ENCODE measurements around the gene ZNF865.

The ZNF865 gene

GRCh38 chr19:55579766-55580621 is 25.5 kb upstream of the ZNF865 start:
- H3F3A ChIP-seq (ENCODE audit: insufficient read depth, low read length) = no peaks in the 10 kb centered on the region
- peak overlapping the region; percentile 86 for H3K4me2 ChIP-seq (ENCODE audit: low read length)
- H3K79me2 ChIP-seq (ENCODE audit: insufficient read depth, low read length) = no peaks in the 10 kb centered on the region
- peak overlapping the region; percentile 78 for H3K9ac ChIP-seq (ENCODE audit: low read length)
- no peaks in the 10 kb centered on the region; the same call in 1 of the 2 replicates for H3K27me3 ChIP-seq (ENCODE audit: insufficient read depth, low read length)
- H3K4me3 ChIP-seq (ENCODE audit: low read depth, low read length, poor library complexity, severe bottlenecking) = peak overlapping the region; percentile 73
- peaks cover 11% of the 10 kb centered on the region for H3K36me3 ChIP-seq (ENCODE audit: insufficient read depth, low read length)
- no peaks in the 10 kb centered on the region for H3K9me2 ChIP-seq (ENCODE audit: low read depth, low read length)
- H3K9me3 ChIP-seq (ENCODE audit: low read length) = no peaks in the 10 kb centered on the region
- peaks cover 15% of the 10 kb centered on the region for H3K4me1 ChIP-seq (ENCODE audit: insufficient read depth, low read length, severe bottlenecking)
- H4K20me1 ChIP-seq (ENCODE audit: insufficient read depth, low read length) = no peaks in the 10 kb centered on the region
- no peak overlapping the region for H2AFZ ChIP-seq (ENCODE audit: low read length)
- H3K27ac ChIP-seq (ENCODE audit: low read depth, low read length, poor library complexity, severe bottlenecking) = peak overlapping the region; percentile 29
- no peak for TF ChIP-seq CTCF (IDR thresholded peaks at IDR 0.05; ENCODE audit: low read length)
- no peak for TF ChIP-seq EZH2 (IDR thresholded peaks at IDR 0.05; ENCODE audit: borderline replicate concordance, low read length)

- H2AFZ ChIP-seq (ENCODE audit: low read length) = peak within 1 kb of the TSS; percentile 91; the same call in 1 of the 2 replicates
- peaks cover 17% of the 10 kb centered on the region for H3K4me1 ChIP-seq (ENCODE audit: insufficient read depth, low read length, severe bottlenecking)
- TF ChIP-seq EZH2 (IDR thresholded peaks at IDR 0.05; ENCODE audit: borderline replicate concordance, low read length) = no peak
- no peak for TF ChIP-seq CTCF (IDR thresholded peaks at IDR 0.05; ENCODE audit: low read length)
- no peaks in the 10 kb centered on the region for H3K9me2 ChIP-seq (ENCODE audit: low read depth, low read length)
- peak within 1 kb of the TSS; percentile 33 for H3K27ac ChIP-seq (ENCODE audit: low read depth, low read length, poor library complexity, severe bottlenecking)
- H3K4me2 ChIP-seq (ENCODE audit: low read length) = peak within 1 kb of the TSS; percentile 86
- peak within 1 kb of the TSS; percentile 78 for H3K9ac ChIP-seq (ENCODE audit: low read length)
- no peaks in the 10 kb centered on the region for H3K79me2 ChIP-seq (ENCODE audit: insufficient read depth, low read length)
- H4K20me1 ChIP-seq (ENCODE audit: insufficient read depth, low read length) = no peaks in the 10 kb centered on the region
- H3F3A ChIP-seq (ENCODE audit: insufficient read depth, low read length) = no peaks in the 10 kb centered on the region
- H3K9me3 ChIP-seq (ENCODE audit: low read length) = no peaks in the 10 kb centered on the region
- peak within 1 kb of the TSS; percentile 73 for H3K4me3 ChIP-seq (ENCODE audit: low read depth, low read length, poor library complexity, severe bottlenecking)
- H3K36me3 ChIP-seq (ENCODE audit: insufficient read depth, low read length) = peaks cover 11% of the 10 kb centered on the region
- no peaks in the 10 kb centered on the region; the same call in 1 of the 2 replicates for H3K27me3 ChIP-seq (ENCODE audit: insufficient read depth, low read length)
These were observed 24.8 kb upstream of the ZNF865 start, which contains the start of gene ZNF579 for GRCh38 chr19:55580628-55581144. TSS of gene ZNF579 (minus strand) at chr19:55580848. CDS start at chr19:55579639, 1,209 bp downstream.

GRCh38 chr19:55581145-55581822 is 24.2 kb upstream of the ZNF865 start:
- peaks cover 11% of the 10 kb centered on the region for H3K36me3 ChIP-seq (ENCODE audit: insufficient read depth, low read length)
- peak overlapping the region; percentile 78 for H3K9ac ChIP-seq (ENCODE audit: low read length)
- H4K20me1 ChIP-seq (ENCODE audit: insufficient read depth, low read length) = no peaks in the 10 kb centered on the region
- H3K9me3 ChIP-seq (ENCODE audit: low read length) = no peaks in the 10 kb centered on the region
- no peaks in the 10 kb centered on the region; the same call in 1 of the 2 replicates for H3K27me3 ChIP-seq (ENCODE audit: insufficient read depth, low read length)
- H3K79me2 ChIP-seq (ENCODE audit: insufficient read depth, low read length) = no peaks in the 10 kb centered on the region
- no peaks in the 10 kb centered on the region for H3F3A ChIP-seq (ENCODE audit: insufficient read depth, low read length)
- no peaks in the 10 kb centered on the region for H3K9me2 ChIP-seq (ENCODE audit: low read depth, low read length)
- H3K4me1 ChIP-seq (ENCODE audit: insufficient read depth, low read length, severe bottlenecking) = peaks cover 23% of the 10 kb centered on the region
- H3K4me2 ChIP-seq (ENCODE audit: low read length) = peak overlapping the region; percentile 86
- H3K27ac ChIP-seq (ENCODE audit: low read depth, low read length, poor library complexity, severe bottlenecking) = peak overlapping the region; percentile 33
- peak overlapping the region; percentile 91; the same call in 1 of the 2 replicates for H2AFZ ChIP-seq (ENCODE audit: low read length)
- TF ChIP-seq EZH2 (IDR thresholded peaks at IDR 0.05; ENCODE audit: borderline replicate concordance, low read length) = no peak
- TF ChIP-seq CTCF (IDR thresholded peaks at IDR 0.05; ENCODE audit: low read length) = no peak
- peak overlapping the region; percentile 73 for H3K4me3 ChIP-seq (ENCODE audit: low read depth, low read length, poor library complexity, severe bottlenecking)
